Stimulated activated CD8-positive, alpha-beta memory T cell treated with anti-CD3 and anti-CD28 coated beads, Interleukin-15, amount 100 ng/mL, for 48 hours (primary cell): Measurements from ENCODE around the gene SLC22A15.
A peak's percentile ranks its signal among the peaks of the same experiment; 100 is the strongest.
"Not testable (repeated sequence)": the region's sequence is repeated elsewhere in the genome, so short reads cannot be mapped to it uniquely, and the experiment has no call there.

ENCODE experiments used
- DNase-seq, 2 donors: peaks; one replicate each; pipeline ENCODE4 v3.0.0-alpha.2; 2020; ENCODE audit warnings: low read depth in 2 of 2

Gene SLC22A15

GRCh38 chr1:115976062-115976920 is at the start of gene SLC22A15:
Gene SLC22A15 (plus strand): TSS chr1:115976513. CDS start chr1:115976628, 115 bp downstream.
- DNase-seq, result peak; percentile 11 to 30

DNA sequence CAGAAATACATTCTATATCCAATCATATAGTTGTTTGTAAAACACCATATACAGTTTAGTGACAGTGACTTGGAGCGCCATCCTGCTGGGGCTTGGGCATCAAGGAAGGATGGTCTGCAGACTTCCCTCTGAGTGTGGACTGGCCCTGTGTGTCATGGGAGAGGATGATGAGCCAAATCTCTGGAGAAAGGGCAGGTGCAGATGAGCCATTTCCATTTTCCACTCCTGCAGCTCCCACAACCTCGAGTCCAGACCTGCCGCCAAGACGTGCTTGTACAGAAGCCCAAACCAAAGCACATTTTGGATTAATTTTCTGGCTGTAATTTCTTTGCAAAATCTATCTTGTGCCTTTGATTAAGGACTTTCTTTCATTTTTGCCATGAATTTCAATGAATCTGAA is 48.3 kb upstream of the SLC22A15 start:
- DNase-seq, result no peak

DNA sequence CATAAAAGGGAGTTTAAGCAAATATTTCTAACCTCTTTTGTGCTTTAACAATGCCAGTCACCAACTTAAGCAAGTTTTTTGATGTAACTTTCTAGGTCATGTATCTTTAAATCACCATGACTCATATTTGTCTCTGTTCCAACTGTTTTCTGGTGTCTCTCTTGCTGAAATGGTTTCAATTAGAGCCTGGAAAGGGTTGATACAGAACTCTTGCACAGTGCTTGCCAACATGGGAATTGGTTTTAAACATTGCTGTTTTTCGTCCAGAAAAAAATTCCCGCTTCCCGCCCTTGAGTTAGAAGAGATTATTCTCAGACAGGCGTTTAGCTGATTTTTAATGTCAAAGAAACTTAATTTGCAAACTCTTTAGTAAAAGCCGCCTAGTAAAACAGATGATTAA is 46.4 kb upstream of the SLC22A15 start:
- DNase-seq, result no peak

DNA sequence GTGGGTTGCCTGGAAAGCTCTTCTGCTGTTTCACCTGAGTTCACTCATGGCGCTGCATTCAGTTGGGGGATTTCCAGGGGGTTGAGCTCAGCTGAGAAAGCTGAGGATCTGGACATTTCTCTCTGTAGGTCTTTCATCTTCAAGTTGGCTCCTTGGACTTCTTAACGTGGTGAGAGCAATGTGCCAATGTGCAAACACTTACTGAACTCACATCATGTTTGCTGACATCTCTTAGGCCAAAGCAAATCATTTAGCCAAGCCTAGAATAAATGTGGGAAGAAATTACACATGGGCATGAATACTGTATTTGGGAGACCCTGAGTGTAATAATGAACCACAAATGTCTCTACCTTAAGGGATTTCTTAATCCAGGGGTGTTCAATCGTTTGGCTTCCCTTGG is 42.7 kb upstream of the SLC22A15 start:
- no peak for DNase-seq

DNA sequence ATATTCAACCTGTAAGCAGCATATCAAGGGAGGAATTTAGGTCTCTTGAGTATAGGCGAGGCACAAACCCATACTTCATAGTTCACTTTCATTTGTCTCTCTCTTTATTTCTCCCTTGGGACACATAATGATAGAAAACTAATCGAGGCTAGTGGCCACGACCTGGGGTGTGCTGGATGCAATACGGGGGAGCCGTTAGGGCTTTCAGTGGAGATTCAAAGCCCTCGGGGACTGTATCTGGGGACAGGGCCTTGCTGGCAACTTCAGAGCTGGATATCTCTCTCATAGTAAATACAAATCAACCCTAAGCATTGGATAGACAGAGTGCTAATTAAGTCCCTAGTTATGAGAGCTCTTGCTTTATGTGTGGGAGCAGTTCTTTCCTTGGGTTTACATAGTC is 36.9 kb upstream of the SLC22A15 start:
- no peak for DNase-seq

GRCh38 chr1:115946116-115946515 is 30.2 kb upstream of the SLC22A15 start:
- no peak for DNase-seq

- DNase-seq, result no peak
These were observed 27.2 kb upstream of the SLC22A15 start for GRCh38 chr1:115949156-115949555.

DNA sequence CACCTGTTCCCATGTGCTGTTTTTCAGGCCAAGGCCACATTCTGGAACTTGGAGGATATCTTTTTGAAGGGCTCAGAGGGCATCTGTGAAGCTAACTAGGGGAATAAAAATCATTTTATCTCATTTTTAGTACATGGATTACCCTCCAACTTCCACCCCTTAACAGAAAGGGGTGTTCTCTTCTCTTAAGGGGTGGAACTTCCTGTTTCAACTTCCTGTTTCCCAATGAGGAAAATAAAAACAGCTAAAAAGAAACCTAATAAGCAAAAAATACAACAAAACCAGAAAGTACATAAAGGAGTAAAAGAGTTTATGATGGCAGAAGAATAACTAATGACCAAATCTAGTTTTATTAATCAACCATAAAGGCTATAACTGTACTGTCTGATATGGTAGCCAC is 24.8 kb upstream of the SLC22A15 start:
- DNase-seq, result no peak

GRCh38 chr1:115952547-115952946 is 23.8 kb upstream of the SLC22A15 start:
- no peak for DNase-seq

GRCh38 chr1:115953180-115953579 is 23.1 kb upstream of the SLC22A15 start:
- no peak for DNase-seq

GRCh38 chr1:115954684-115955083 is 21.6 kb upstream of the SLC22A15 start:
- no peak for DNase-seq

DNA sequence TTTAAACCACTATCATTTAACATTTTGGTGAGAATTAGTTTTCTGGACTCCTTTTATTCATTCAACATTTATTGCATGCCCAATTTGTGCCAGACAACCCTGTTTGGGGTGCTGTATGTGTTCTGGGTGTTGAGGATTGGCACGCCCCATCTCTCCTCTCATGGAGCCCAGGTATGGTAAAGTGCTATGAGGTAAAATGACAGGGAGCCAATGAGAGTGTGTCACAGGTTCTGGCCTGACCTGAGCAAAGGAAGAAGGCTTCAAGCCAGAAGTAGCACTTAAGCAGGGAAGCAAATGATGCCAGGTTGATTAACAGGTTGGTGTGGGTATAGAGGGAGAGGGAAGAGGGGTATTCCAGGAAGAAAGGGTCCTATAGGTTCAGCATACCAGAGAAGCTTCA is 21.1 kb upstream of the SLC22A15 start:
- no peak for DNase-seq

DNA sequence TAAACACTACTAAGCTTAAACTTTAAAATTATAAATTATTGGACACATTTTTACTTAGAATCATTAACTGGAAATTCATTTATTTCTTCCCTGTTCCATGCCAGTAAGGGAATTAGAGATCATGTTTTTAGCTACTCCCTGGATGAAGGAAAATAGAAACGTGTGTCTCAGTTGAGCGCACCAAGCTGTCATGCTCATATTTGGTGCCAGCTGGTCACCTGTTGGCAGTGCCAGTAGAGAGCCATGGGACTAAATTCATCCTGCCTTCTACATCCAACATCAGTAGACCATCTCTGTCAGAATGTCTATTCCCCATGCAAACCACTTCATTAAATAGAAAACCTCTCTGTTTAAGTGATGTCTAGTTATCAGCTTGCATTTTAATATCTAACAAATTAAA is 17.4 kb upstream of the SLC22A15 start:
- DNase-seq, result no peak

- DNase-seq, result no peak
These were observed 6.8 kb upstream of the SLC22A15 start for GRCh38 chr1:115969509-115969908.

- not testable (repeated sequence) for DNase-seq
These were observed 4.5 kb upstream of the SLC22A15 start for GRCh38 chr1:115971778-115972177.

DNA sequence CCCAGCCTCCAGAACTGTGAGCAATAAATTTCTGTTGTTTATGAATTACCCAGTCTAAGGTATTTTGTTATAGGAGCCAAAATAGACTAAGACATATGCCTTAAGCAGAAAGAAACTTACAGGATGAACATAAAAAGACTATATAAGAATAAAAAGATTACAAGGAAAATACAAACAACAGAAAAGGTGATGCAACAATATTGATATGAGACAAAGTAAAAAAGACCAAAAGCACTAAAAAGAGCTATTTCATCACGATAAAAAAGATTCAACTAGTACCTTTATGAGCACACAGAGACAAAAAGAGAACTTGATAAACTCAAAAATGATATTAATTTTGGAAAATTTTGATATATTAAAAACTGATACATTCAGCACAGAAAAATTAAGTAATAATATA is 3.2 kb upstream of the SLC22A15 start:
- no peak for DNase-seq

- DNase-seq, result no peak
These were observed 698 bp upstream of the SLC22A15 start for GRCh38 chr1:115975569-115976061.

- DNase-seq, result no peak
These were observed 697 bp downstream of the SLC22A15 start for GRCh38 chr1:115976921-115977498.

GRCh38 chr1:115977499-115978258 is 1.4 kb downstream of the SLC22A15 start:
- DNase-seq, result no peak

DNA sequence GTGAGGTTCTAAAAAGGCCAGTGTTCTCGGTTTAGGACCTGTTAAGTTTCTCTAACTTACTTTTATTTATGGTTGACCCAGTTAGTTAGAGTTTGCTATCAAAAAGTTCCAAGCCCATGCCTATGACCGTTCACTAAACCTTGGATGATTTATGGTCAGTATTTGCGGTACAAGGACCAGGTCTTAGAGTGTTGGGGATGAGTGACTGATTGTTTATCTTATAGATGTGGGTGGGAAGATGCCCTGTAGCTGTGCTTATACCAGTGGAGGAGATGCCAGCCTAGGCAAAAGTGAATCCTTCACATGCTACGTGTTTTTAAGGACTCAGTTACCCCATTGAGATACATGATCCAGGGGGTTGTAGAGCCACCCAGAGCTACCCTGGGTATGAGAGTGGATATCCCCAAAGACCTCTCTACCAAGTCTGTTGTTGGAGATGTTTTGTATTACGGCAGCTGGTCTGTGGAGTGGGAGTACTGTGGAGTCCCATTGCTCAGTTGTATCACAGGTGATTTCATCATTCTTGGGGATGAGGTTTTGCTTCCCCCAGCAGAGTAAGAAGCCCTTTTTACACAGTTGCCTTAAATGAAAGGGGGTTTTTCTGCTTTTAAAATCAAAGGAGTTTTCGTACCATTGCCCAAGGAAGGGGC is 2.1 kb downstream of the SLC22A15 start:
- no peak for DNase-seq

GRCh38 chr1:115980156-115980555 is 3.8 kb downstream of the SLC22A15 start:
- DNase-seq, result no peak
